Common myeloid progenitor, CD34-positive (primary cell): ENCODE results near the gene TENM4.

Experiments used
- CTCF ChIA-PET: fragments of 350-600 bp; sonication (Branson Sonifier 250); formaldehyde crosslinking; loops from one replicate; lab custom pipeline; 2021; ENCODE audit warnings: antibody characterized with exemption; lab: Charles Lee
- POLR2A ChIA-PET: fragments of 350-600 bp; sonication (Branson Sonifier 250); formaldehyde crosslinking; loops from one replicate; lab custom pipeline; 2021; ENCODE audit warnings: antibody characterized with exemption; lab: Charles Lee
- DNase-seq, 3 donors: peaks; one replicate each; pipeline versions ENCODE4 v3.0.0 to v3.0.0-alpha.2; 2013
- H3K27ac ChIP-seq, 2 experiments: 1 replicate in 1 of 2; 2 replicates in 1 of 2; pipeline ENCODE4 v1.7.0; 2013; ENCODE audit warnings: inconsistent platforms in 2 of 2, low read length in 2 of 2, mild to moderate bottlenecking in 2 of 2, low read depth in 1 of 2, moderate library complexity in 1 of 2; ENCODE audit not compliant: severe bottlenecking in 2 of 2, insufficient read depth in 1 of 2, poor library complexity in 1 of 2
- H3K27me3 ChIP-seq, 5 experiments: replicated peaks in 2 of 5; 1 replicate in 3 of 5; 2 replicates in 2 of 5; pipeline versions ENCODE4 v1.6.1 to v1.7.0; 2013; ENCODE audit warnings: low read length in 4 of 5, mild to moderate bottlenecking in 2 of 5, moderate library complexity in 2 of 5, inconsistent platforms in 1 of 5; ENCODE audit not compliant: insufficient read depth in 5 of 5, control insufficient read depth in 4 of 5
- H3K36me3 ChIP-seq, 4 experiments: 1 replicate in 2 of 4; 2 replicates in 2 of 4; pipeline versions ENCODE4 v1.6.1 to v1.7.0; 2013; ENCODE audit warnings: low read length in 3 of 4, control low read depth in 1 of 4, mild to moderate bottlenecking in 1 of 4; ENCODE audit not compliant: control insufficient read depth in 4 of 4, insufficient read depth in 4 of 4
- H3K4me1 ChIP-seq, 4 experiments: 1 replicate in 3 of 4; 2 replicates in 1 of 4; pipeline versions ENCODE4 v1.6.1 to v1.7.1; 2013; ENCODE audit warnings: low read length in 3 of 4, mild to moderate bottlenecking in 3 of 4, control low read depth in 1 of 4, inconsistent platforms in 1 of 4, moderate library complexity in 1 of 4; ENCODE audit not compliant: control insufficient read depth in 4 of 4, insufficient read depth in 4 of 4; ENCODE audit errors: control extremely low read depth in 1 of 4
- H3K4me3 ChIP-seq, 7 experiments: 1 replicate in 4 of 7; 2 replicates in 3 of 7; pipeline versions ENCODE4 v1.5.1 to v1.7.0; 2013; ENCODE audit warnings: mild to moderate bottlenecking in 7 of 7, low read length in 6 of 7, moderate library complexity in 6 of 7, inconsistent platforms in 2 of 7, low read depth in 2 of 7, control low read depth in 1 of 7; ENCODE audit not compliant: insufficient read depth in 4 of 7, control insufficient read depth in 1 of 7; ENCODE audit errors: extremely low read depth in 1 of 7
- H3K9me3 ChIP-seq, 5 experiments: 1 replicate in 4 of 5; 2 replicates in 1 of 5; pipeline versions ENCODE4 v1.6.1 to v1.7.1; 2013; ENCODE audit warnings: low read length in 4 of 5, mild to moderate bottlenecking in 2 of 5, inconsistent platforms in 1 of 5, low read depth in 1 of 5, moderate library complexity in 1 of 5; ENCODE audit not compliant: control insufficient read depth in 4 of 5, insufficient read depth in 2 of 5; ENCODE audit errors: control extremely low read depth in 1 of 5
- WGBS: methylation state at CpG from one replicate; pipeline ENCODE4 v1.1.5; 2013; ENCODE audit not compliant: insufficient coverage; 5-methylcytosine and 5-hydroxymethylcytosine counted together

Gene TENM4

GRCh38 chr11:79074547-79074946, 366.3 kb downstream of the TENM4 start:
- Histone ChIP-seq H3K27ac (no peak overlapping the region), H3K27me3 (peaks cover 0 to 19% (median 5%) of the 10 kb centered on the region in 5 experiments), H3K36me3 (no peaks in the 10 kb centered on the region), H3K4me1 (no peaks in the 10 kb centered on the region), H3K4me3 (no peak overlapping the region), H3K9me3 (no peaks in the 10 kb centered on the region)
- no peak for DNase-seq
- ChIA-PET POLR2A (no interaction called here), CTCF (interaction anchor here (1.4 to 2.6 kb wide), 2 partner anchors 13 to 429 kb away, joined by 6 to 24 read pairs; no protein-coding TSS in a partner anchor)
- 89% methylated on average over 3 of the region's 4 CpGs for WGBS

- Histone ChIP-seq H3K27ac (no peak overlapping the region), H3K4me3 (no peak overlapping the region), H3K36me3 (no peaks in the 10 kb centered on the region), H3K9me3 (no peaks in the 10 kb centered on the region), H3K27me3 (peaks cover 0 to 40% (median 19%) of the 10 kb centered on the region in 5 experiments), H3K4me1 (no peaks in the 10 kb centered on the region)
- POLR2A ChIA-PET, result no interaction called here
- CTCF ChIA-PET, result interaction anchor here (1.1 to 1.9 kb wide), 2 partner anchors 30 to 426 kb away, joined by 3 to 12 read pairs; no protein-coding TSS in a partner anchor
- 83% methylated on average over 1 of the region's 1 CpG for WGBS
- DNase-seq, result no peak
Observed at GRCh38 chr11:79071190-79071589, 369.6 kb downstream of the TENM4 start.

GRCh38 chr11:79070518-79070917, 370.3 kb downstream of the TENM4 start:
- WGBS, result 72% methylated on average over 3 of the region's 4 CpGs
- DNase-seq, result no peak
- ChIA-PET POLR2A (no interaction called here), CTCF (interaction anchor here (1.1 to 1.9 kb wide), 2 partner anchors 30 to 425 kb away, joined by 3 to 12 read pairs; no protein-coding TSS in a partner anchor)
- no peaks in the 10 kb centered on the region for H3K9me3 ChIP-seq
- H3K27ac ChIP-seq, result no peak overlapping the region
- H3K27me3 ChIP-seq, result peaks cover 0 to 47% (median 22%) of the 10 kb centered on the region in 5 experiments
- H3K4me3 ChIP-seq, result no peak overlapping the region
- H3K4me1 ChIP-seq, result no peaks in the 10 kb centered on the region
- no peaks in the 10 kb centered on the region for H3K36me3 ChIP-seq

- no peak overlapping the region for H3K27ac ChIP-seq
- POLR2A ChIA-PET, result no interaction called here
- DNase-seq, result no peak
- H3K27me3 ChIP-seq, result peaks cover 0 to 56% (median 25%) of the 10 kb centered on the region in 5 experiments
- no peaks in the 10 kb centered on the region for H3K9me3 ChIP-seq
- CTCF ChIA-PET, result no interaction called here
- no peak overlapping the region for H3K4me3 ChIP-seq
- H3K4me1 ChIP-seq, result no peaks in the 10 kb centered on the region
- WGBS, result 93% methylated on average over 30 of the region's 30 CpGs
- no peaks in the 10 kb centered on the region for H3K36me3 ChIP-seq
Observed at GRCh38 chr11:79069504-79069903, 371.3 kb downstream of the TENM4 start.

GRCh38 chr11:79068356-79068755, 372.5 kb downstream of the TENM4 start:
- WGBS, result 100% methylated on average over 1 of the region's 1 CpG
- Histone ChIP-seq H3K36me3 (no peaks in the 10 kb centered on the region), H3K27ac (no peak overlapping the region), H3K4me3 (no peak overlapping the region), H3K4me1 (no peaks in the 10 kb centered on the region), H3K9me3 (no peaks in the 10 kb centered on the region), H3K27me3 (peaks cover 0 to 59% (median 25%) of the 10 kb centered on the region in 5 experiments)
- DNase-seq, result no peak
- POLR2A ChIA-PET, result no interaction called here
- CTCF ChIA-PET, result interaction anchor here (1.4 kb wide), 1 partner anchor 423 kb away, joined by 3 read pairs; no protein-coding TSS in a partner anchor

- POLR2A ChIA-PET, result no interaction called here
- WGBS, result 25% methylated on average over 2 of the region's 6 CpGs
- DNase-seq, result no peak
- no peaks in the 10 kb centered on the region for H3K4me1 ChIP-seq
- CTCF ChIA-PET, result interaction anchor here (1.4 kb wide), 1 partner anchor 422 kb away, joined by 3 read pairs; no protein-coding TSS in a partner anchor
- H3K9me3 ChIP-seq, result no peaks in the 10 kb centered on the region
- H3K27ac ChIP-seq, result no peak overlapping the region
- H3K4me3 ChIP-seq, result no peak overlapping the region
- H3K27me3 ChIP-seq, result peaks cover 0 to 66% (median 25%) of the 10 kb centered on the region in 5 experiments
- no peaks in the 10 kb centered on the region for H3K36me3 ChIP-seq
Observed at GRCh38 chr11:79067352-79067679, 373.5 kb downstream of the TENM4 start.

GRCh38 chr11:79066456-79067351, 374.1 kb downstream of the TENM4 start:
- H3K9me3 ChIP-seq, result no peaks in the 10 kb centered on the region
- no peaks in the 10 kb centered on the region for H3K4me1 ChIP-seq
- CTCF ChIA-PET, result no interaction called here
- no peak for DNase-seq
- H3K4me3 ChIP-seq, result no peak overlapping the region
- POLR2A ChIA-PET, result no interaction called here
- no peaks in the 10 kb centered on the region for H3K36me3 ChIP-seq
- WGBS, result 72% methylated on average over 25 of the region's 28 CpGs
- no peak overlapping the region for H3K27ac ChIP-seq
- peaks cover 0 to 67% (median 25%) of the 10 kb centered on the region in 5 experiments for H3K27me3 ChIP-seq
